Measurements from ENCODE around the gene MLANA.

Gene MLANA

DNA sequence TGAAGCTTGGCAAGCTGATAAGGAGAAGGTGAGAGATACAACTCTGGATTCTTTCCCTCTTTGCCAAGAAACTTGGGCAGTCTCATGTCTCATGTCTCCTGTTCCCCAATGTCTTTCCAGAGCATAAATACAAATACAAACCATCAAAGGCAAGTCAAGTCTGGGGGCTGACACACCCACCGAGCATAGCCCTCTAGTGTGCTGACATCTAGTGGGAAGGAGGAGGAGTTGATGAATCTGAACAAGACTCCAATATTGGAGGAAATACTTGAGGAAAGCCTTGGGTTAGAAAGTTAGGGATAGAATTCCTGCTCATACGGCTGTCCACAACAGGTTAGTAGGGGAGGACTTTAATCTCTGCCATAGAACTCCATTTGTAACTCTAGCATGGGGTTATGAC, 8.6 kb downstream of the MLANA start:
- no peak for DNase-seq (ENCODE audit: low read depth in 3 of 3, low spot score in 1 of 3)

DNA sequence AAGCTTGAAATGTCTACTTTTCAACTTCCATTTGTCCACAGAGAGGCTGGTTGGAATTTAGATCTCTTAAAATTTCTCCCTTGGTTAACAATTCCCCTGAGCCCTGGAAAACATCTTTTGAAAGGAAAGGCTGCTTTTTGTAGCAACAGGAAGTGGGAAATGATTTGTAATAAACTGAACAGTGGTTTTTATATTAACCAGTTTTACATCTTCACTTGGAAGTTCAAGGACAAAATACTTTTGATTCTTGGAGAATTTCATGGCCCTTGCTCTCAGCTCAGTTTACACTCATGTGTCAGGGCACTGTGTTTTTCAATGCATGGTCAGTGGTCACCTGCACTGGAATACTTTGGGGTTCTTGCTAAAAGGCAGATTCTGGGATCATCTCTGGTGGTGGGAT, 9.9 kb downstream of the MLANA start:
- DNase-seq (ENCODE audit: low read depth in 3 of 3, low spot score in 1 of 3) = no peak

DNA sequence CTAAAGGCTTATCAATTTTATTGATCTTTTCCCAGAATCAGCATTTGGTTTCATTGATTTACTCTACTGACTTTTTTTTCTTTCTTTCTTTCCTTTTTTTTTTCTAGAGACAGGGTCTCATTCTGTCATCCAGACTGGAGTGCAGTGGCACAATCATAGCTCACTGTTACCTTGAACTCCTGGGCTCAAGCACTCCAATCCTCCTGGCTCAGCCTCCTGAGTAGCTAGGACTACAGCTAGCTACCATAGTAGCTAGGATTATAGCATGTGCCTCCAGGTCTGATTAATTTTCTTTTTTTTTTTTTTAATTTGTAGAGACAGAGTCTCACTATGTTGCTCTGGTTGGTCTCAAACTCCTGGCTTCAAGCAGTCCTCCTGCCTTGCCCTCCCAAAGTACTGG, 11.7 kb downstream of the MLANA start:
- DNase-seq (ENCODE audit: low read depth in 3 of 3, low spot score in 1 of 3) = no peak

DNA sequence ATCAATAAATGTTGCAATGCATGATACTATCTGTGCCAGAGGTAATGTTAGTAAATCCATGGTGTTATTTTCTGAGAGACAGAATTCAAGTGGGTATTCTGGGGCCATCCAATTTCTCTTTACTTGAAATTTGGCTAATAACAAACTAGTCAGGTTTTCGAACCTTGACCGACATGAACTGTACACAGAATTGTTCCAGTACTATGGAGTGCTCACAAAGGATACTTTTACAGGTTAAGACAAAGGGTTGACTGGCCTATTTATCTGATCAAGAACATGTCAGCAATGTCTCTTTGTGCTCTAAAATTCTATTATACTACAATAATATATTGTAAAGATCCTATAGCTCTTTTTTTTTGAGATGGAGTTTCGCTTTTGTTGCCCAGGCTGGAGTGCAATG, 18.2 kb downstream of the MLANA start:
- DNase-seq (ENCODE audit: low read depth in 3 of 3, low spot score in 1 of 3) = no peak

DNA sequence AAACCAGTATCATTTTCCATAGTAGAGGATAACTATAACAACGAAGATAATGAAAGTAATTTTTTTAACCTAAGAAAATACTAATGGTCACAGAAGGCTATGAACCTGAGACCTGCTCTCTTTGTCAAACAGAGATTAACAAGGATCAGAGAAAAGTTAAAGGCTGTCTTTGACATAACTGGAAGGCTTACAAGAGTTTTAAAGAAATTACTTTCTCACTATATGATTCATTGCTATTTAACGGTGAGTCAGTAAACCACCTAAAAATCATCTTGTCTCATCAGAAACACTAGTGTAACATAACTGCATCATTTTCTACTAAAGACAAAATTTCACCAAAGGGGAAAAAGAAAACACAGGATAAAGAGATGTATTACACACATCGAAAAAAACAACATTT, 19.3 kb downstream of the MLANA start:
- no peak for DNase-seq (ENCODE audit: low read depth in 3 of 3, low spot score in 1 of 3)

DNA sequence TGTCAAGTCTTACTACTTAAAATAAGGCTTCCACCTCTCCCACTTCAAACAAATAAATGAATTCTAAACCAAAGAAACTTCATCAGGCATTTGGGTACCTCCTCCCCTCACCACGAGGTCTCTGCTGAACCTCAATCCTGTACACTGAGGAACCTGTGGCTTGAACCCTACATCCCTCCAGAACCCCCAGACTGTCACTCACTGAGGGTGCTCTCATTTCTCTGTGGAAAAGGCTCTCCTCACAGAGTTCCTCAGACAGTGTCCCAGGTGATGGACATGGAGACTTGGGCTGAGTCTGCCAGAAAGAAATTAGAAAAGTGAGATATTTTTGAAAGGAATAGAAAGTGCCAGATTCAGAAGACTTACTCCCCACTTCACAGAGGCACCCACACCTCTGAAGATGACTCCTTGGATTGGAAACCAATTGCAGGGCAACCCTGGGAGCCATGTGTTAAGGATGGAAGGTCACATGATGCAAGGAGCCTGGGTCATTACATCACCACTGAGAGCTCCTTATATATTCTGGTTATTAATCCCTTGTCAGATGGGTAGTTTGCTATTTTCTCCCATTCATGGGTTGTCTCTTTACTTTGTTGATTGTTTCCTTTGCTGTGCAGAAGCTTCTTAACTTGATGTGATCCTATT, 19.8 kb downstream of the MLANA start:
- DNase-seq (ENCODE audit: low read depth in 3 of 3, low spot score in 1 of 3) = no peak

DNA sequence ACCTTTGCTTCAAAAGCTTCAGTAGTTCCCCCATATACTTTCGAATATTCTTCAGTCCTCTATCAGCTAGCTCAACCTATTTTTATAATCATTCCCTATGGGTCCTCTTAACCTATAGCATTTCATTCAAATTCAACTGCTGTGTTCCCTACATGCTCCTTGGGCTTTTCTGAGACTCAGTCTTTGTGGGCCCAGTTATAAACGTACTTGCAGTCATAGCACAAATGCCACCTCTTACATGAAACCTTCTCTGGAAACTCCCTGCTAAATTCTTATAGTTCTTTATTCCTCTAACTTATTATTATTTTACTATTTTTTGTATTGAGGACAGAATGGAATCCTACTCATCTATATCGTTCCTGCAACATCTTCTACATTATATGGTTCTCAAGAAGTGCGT, 24.7 kb downstream of the MLANA start:
- no peak for DNase-seq (ENCODE audit: low read depth in 3 of 3, low spot score in 1 of 3)

DNA sequence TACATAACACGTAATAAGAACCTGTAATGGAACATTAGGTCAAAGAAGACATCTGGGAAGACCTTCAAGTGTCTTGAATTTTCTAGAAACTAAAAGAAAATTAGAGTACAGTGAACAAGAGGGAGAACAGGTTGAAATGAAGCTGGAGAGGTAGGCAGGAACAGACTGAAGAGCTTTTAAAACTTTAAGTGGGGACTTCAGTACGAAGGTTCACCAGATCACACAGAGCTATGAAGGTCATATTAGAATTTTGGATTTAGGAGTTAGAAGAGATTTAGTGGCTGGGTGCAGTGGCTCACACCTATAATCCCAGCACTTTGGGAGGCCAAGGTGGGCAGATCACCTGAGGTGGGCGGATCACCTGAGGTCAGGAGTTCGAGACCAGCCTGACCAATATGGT, 26.6 kb downstream of the MLANA start:
- DNase-seq (ENCODE audit: low read depth in 3 of 3, low spot score in 1 of 3) = no peak

DNA sequence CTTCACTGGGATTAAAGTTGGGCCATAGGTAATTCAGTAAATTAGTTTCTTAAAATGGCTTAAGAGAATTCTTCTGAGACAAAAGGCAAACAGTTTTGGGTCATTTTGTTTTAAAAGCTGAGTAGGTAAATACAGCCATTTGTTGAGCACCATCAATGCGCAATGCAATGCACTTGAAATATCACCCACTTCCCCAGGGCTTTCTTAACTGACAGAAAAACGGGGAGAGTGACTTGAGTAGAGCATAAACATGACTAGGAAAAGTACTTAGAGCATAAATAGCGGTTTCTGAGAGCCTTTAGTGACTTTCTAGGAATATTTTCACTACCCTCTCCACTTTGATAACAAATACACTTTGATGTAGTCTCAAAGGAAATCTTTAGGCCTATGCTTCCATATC, 27.2 kb downstream of the MLANA start:
- DNase-seq (ENCODE audit: low read depth in 3 of 3, low spot score in 1 of 3) = no peak

DNA sequence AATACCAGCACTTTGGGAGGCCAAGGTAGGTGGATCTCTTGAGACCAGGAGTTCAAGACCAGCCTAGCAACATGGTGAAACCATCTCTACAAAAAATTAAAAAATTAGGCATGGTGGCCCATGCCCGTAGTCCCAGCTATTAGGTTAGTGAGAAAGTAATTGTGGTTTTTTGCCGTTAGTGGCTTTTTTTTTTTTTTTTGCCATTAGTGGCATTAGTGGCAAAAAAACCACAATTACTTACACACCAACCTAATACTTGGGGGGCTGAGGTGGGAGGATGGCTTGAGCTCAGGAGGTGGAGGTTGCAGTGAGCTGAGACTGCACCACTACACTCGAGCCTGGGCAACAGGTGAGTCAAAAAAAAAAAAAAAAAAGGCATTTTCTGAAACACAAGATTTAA, 27.8 kb downstream of the MLANA start:
- DNase-seq (ENCODE audit: low read depth in 3 of 3, low spot score in 1 of 3) = no peak

DNA sequence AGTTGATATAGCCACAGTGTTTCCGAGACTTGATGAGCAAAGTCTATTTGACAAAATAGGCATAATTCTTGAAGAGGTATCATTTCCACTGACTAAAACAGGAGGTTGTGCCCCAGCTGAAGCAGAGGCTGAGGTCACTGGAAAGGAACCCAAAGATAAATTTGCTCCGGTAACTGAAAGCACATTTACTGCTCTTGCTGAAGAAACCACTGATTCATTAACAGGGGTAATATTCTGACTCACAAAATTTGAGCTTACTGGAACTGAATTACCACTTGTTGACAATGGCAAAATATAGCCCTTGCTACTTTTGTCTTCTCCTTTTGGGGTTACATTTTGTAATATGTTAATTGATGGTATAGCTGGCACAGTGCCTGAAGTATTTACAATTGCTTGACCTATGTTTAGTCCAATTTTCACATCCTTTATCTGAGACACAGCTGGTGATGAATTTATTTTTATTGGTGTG, 30.2 kb downstream of the MLANA start:
- no peak for DNase-seq (ENCODE audit: low read depth in 3 of 3, low spot score in 1 of 3)

DNA sequence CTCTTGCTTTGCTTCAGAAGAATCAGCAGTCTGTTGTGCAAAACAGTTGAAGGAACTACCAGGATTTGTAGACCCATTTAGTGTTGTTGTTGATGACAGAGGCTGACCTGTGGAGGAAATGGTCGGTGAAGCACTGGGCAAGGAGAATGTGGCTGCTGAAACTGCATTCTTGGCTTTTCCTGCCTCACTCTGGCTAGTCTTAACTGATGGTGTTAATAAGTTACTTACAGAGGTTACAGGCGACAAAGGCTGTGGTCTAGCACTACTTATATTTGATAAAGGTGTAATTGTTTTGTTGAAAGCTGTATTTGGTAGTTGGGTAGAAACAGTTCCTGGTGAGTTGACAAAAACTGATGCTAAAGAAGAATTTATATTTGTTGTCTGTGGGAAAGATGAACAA, 31.5 kb downstream of the MLANA start:
- DNase-seq (ENCODE audit: low read depth in 3 of 3, low spot score in 1 of 3) = no peak

DNA sequence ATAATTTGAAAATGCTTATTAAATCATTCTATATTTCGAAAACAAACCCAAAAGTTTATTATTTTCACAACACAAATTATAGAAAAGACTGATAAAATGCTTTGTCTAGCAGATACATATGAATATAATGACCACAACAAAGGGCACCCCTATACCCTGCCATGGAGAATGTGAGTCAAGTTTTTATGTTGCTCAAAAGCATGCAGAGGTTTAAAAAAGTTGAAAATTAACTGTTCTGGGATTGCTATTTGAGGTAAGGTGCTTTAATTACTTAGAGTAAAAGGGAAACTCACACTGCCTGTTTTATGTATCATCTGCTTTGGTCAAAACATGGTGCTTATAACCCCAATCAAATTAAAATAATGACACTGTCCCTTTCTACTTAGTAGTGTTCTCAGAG, 41.0 kb downstream of the MLANA start:
- no peak for DNase-seq (ENCODE audit: low read depth in 3 of 3, low spot score in 1 of 3)

DNA sequence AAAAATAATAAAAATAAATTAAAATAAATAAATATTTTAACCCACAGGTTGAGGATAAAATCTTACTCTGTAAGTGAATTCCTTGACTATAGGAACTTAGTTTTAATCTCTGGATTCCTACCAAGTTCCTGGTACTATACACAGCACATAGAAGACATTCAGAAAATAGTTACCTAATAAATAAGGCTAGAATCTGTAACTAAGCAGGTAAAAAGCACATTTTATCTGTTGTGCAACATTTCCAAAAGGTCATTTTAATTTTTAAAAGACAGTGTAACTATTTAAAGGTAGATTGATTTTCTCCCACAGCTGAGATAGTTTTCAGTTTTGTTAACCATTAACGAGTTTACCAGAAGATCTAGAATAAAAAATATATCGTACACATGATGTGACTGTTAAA, 47.8 kb downstream of the MLANA start:
- DNase-seq (ENCODE audit: low read depth in 3 of 3, low spot score in 1 of 3) = no peak

DNA sequence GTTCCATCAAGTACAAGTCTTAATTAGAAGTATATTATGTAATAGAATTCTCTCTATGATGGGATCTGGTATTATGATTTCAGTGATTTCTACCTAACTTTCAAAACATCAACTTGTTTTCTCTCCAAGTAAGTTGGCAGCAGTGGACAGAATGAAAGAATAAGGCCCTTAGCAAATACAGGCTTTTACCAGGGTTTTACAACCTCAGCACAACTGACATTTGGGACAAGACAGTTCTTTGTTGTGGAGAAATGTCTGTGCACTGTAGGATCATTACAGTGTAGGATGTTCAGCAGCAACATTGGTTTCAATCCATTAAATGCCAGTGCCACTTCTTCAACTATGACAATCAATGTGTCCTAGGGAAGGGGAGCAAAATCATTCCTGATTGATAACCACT, 48.8 kb downstream of the MLANA start:
- no peak for DNase-seq (ENCODE audit: low read depth in 3 of 3, low spot score in 1 of 3)

DNA sequence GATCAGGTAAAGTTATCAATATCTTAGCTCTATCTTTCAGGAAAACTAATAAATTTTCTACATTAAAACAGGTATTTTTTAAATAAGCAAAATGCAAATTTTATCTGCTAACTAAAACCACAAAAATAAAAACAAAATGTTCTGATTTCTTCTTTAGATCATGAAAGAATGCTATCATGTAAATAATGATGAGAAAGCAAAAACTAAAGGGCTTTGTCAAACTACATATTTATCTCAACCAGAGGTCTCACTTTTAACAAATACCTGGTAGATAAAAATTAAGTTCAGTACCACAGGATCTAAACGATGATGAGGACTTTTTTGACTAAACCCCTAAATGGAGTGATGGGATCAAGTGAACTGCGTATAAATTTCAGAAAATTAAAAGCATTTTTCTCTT, 50.5 kb downstream of the MLANA start:
- DNase-seq (ENCODE audit: low read depth in 3 of 3, low spot score in 1 of 3) = no peak

DNA sequence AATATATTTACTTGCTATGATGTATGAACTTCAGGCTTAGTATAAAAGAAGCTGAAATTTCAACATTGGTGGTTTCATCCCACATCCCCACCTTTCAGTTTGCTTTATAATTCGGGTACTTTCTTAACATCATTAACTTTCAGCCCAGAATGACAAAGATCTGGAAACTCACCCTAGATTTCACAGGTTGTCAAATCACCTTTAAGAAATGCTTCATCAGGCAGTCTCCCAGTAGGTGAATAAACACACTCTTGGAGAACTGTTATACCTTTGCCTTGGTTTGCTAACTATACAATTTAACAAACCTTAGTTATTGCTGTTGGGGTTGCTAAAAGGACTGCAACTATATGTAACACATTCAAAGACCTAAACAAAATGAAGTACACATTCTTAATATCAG, 54.4 kb downstream of the MLANA start:
- DNase-seq (ENCODE audit: low read depth in 3 of 3, low spot score in 1 of 3) = no peak

DNA sequence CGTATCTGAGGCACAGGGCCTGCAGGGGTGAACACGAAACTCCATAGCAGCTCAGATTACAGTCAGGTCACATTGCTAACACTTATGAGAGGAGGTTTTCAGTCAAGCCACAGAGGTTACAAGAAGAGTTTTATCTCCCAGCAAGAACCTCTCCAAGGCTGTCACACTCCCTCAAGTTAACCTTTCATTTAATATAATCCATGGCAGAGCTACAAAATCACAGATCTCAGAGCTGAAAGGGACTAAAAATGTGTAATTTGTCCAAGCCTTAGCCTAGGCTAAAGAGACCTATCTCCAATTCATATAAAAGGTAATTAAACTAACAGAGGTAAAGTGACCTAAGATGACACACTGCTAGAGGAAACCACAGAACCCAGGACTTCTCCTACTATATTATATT, 57.2 kb downstream of the MLANA start:
- DNase-seq (ENCODE audit: low read depth in 3 of 3, low spot score in 1 of 3) = no peak

DNA sequence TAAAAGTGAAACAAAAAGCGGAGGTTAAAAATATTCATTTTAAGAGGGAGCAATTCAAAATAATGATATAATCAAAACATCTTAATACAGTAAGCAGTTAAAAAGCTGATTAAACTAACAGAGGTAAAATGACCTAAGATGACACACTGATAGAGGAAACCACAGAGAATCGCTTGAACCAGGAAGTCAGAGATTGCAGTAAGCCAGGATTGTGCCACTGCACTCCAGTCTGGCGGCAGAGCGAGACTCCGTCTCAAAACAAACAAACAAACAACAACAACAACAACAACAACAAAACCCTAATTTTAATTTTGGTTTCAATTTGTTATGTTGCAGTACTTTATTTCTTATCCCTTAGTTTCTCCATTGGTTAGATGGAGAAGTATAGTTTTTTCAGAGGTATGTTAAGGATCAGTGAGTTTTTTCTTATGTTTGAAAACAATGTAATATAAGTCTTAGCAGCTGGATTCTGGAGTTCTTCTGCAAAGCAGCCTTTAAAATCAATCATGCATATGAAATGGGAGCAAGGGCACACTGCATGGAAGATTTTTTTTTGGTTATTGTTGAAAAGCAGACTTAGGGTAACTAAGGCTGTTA, 58.5 kb downstream of the MLANA start:
- no peak for DNase-seq (ENCODE audit: low read depth in 3 of 3, low spot score in 1 of 3)

DNA sequence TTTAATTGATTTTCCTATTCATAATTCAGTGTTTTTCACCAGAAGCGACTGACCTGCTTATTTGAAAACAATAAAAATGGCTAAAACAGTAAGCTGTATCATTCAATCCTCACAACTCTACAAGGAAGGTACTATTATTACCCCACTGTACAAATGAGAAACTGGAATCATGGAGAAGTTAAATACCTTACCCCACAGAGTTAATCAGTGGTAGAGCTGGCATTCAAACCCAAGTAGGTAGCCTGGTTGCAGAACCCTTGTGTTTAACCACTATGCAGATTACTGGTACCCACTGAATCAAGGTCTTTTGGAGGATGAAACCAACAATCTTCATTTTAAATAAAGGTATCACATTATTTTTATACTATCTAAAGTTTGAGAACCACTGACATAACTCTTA, 59.6 kb downstream of the MLANA start:
- no peak for DNase-seq (ENCODE audit: low read depth in 3 of 3, low spot score in 1 of 3)

DNA sequence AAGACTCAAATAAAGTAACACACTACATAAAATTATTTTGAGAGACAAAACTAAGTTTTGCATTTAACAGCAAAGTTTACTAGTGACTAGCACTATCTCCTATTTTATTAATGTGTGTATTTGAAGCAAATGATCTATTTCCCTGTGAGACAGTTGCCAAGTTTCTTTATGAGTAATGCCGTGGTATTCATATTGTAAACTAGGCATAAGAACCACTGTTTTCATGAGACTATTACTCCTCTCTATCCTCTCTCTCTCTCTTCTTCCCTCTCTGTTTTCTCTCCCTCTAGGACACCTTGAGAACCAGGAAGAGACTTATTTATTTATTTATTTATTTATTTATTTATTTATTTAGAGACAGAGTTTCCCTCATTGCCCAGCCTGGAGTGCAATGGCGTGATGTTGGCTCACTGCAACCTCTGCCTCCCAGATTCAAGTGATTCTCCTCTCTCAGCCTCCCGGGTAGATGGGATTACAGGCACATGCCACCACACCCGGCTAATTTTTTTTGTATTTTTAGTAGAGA, 61.1 kb downstream of the MLANA start:
- DNase-seq (ENCODE audit: low read depth in 3 of 3, low spot score in 1 of 3) = no peak

DNA sequence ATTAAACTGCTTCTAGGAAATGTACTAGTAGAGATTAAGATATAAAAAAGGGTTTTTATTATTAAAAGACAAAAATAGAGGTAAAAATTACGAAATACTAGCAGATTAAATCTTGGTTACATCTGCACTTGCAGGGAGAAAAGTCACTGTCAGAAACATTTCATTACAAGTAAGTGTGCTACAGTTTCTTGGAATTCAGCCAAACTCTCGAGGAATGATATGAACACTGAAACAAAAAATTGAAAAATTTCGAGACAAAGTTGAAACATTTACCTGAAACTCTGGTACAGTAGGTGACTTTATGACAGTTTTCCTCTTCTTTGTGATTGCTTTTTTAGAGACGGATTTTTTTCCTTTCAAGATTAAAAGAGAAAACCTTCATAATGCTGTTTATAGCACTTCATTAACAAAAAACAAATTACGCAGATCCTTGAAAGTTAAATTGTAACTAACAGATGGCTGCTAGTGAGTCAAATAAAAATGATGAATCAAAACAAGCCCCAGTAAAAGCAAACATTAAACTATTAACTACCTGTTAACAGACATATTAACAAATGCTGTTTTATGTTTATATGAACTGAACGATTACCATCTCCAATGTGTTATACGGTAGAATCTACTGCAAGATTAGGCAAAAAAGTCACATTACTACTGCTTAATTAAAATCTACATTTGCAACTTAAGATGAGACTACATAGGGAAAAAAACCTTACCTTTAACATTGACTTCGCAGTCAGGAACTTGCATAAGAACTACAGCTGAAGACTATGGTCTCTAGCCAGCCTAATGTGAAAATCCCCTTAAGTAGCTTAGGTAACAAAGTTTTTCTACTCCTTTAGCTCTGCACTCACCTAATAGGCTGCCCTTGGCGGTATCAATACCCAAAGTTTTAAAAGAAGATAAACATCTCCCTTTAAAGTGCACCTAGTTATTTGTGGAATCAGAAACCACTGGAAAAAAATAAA, 63.3 kb downstream of the MLANA start:
- no peak for DNase-seq (ENCODE audit: low read depth in 3 of 3, low spot score in 1 of 3)

All from stimulated activated CD4-positive, alpha-beta T cell treated with anti-CD3 and anti-CD28 coated beads, TNF-alpha, amount 100 ng/mL, for 1 hour (primary cell).